Activated CD4-positive, CD25-positive, alpha-beta regulatory T cell treated with anti-CD3 and anti-CD28 coated beads, Interleukin-2, amount 50 U/mL, for 16 hours (primary cell): ENCODE data around the gene FKBP6.
"Not testable (repeated sequence)": the region's sequence is repeated elsewhere in the genome, so short reads cannot be mapped to it uniquely, and the experiment has no call there.

Source experiments
- DNase-seq: peaks from one replicate; pipeline ENCODE4 v3.0.0-alpha.2; 2020; ENCODE audit warnings: low read depth, low spot score

The FKBP6 gene, protein sequence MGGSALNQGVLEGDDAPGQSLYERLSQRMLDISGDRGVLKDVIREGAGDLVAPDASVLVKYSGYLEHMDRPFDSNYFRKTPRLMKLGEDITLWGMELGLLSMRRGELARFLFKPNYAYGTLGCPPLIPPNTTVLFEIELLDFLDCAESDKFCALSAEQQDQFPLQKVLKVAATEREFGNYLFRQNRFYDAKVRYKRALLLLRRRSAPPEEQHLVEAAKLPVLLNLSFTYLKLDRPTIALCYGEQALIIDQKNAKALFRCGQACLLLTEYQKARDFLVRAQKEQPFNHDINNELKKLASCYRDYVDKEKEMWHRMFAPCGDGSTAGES

DNA sequence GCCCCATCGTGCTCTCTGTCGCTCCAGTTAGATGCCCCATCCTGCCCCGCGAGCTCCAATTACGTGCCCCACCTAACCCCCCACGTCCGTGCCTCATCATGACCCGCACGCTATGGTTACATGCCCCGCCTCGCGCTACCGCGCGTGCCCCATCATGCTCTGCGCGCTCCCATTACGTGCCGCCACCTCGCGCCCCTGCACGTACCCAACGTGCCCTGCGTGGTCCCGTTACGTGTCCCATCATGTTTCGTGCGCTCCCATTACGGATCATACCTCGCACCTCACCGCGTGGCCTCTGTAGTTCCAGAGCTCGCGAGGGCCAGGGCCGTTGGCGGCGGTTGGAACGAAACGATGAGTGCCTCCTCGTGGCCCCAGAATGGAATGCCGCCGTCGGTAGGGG is at the start of gene FKBP6, which contains the start of gene TRIM50:
Gene FKBP6, plus strand, starts transcription at position 240 of the 400 bp plus-strand sequence. CDS start 268 bp downstream, outside the sequence.
Gene TRIM50, minus strand, starts transcription at position 161 of the 400 bp plus-strand sequence. CDS start 3,295 bp downstream, outside the sequence.
- DNase-seq = not testable (repeated sequence)

- not testable (repeated sequence) for DNase-seq
Measured at GRCh38 chr7:73297235-73297634, 30.7 kb upstream of the FKBP6 start.

DNA sequence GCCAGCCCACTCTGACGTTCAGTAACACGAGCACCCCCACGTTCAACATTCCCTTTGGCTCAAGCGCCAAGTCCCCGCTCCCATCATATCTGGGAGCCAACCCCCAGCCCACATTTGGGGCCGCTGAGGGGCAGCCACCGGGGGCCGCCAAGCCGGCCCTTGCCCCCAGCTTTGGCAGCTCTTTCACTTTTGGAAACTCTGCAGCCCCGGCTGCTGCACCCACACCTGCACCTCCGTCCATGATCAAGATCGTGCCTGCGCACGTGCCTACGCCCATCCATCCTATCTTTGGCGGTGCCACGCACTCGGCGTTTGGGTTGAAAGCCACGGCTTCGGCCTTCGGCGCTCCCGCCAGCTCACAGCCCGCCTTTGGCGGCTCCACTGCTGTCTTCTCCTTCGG is 30.3 kb upstream of the FKBP6 start:
- DNase-seq = not testable (repeated sequence)

DNA sequence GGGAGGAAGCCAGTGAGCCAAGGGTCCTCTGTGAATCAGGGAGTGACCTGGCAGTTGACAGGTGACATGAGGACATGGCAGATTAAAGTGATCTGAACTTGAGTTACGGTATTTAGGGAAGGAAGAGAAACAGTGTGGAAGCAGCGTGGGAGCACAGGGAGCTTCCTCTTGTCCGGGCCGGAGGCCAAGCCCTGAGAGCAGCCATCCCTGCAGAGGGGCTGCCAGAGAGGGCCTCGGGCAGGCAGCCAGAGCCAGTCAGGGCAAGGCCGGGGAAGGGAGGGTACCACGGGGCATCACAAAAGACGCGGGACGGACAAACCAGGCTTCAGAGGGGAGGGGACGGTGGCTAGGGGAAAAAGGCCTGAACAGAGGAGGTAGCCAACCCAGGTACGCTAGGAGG is 28.1 kb upstream of the FKBP6 start:
- DNase-seq = not testable (repeated sequence)

GRCh38 chr7:73301108-73301507 is 26.9 kb upstream of the FKBP6 start:
- not testable (repeated sequence) for DNase-seq

GRCh38 chr7:73302846-73303245 is 25.1 kb upstream of the FKBP6 start:
- not testable (repeated sequence) for DNase-seq

GRCh38 chr7:73303546-73303945 is 24.4 kb upstream of the FKBP6 start:
- DNase-seq = no peak

DNA sequence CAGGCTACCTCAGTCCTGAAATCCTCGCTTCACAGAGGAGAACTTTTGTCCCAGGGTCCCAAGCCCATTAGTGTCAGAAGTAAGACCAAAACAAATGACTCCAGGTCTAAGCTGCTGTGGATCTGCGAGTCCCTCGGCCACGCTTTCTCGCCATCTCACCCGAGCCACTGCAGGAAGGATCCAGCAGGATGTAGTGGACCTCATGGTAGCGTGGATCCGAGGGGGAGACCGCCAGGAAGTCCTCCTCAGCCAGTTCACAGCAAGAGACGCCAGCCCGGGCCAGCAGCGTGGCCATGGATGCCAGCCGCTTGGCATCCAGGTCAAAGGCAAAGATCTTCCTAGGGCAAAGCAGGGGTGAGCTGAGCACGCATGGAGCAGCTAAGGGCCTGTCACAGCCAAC is 23.9 kb upstream of the FKBP6 start:
- no peak for DNase-seq

DNA sequence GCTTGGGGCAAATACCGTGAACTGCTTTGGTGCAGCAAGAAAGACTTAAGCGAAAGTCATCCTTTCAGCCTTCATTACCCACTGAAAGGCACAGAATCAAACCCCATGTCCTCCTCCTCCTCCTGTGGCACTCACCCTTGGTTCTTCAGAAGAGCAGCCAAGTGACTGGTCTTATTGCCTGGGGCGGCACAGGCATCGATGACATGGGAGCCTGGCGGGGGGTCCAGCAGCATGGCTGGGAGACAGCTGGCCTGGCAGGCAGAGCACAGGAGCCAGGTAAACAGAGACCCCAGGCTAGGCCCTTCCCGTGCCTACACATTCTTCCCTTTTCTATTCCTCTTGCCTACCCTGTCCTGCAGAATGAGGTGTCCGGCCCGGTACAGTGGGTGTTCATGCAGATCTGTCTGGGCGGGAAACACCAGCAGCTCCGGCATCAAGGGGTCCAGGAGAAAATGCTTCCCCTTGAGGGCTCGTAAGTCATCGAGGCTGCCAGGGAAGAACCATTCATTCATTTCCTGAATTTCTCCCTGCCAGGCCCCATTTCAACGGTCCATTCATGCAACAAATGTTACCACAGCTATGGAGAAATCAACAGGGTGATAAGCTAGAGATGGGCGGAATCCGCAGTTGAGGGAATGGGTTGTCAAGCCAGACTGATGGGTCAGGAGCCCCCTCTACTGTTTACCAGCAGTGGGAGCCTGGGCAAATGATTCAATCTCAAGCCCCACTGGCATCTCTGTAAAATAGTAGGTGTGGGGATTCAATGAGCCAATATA is 23.2 kb upstream of the FKBP6 start:
- DNase-seq = not testable (repeated sequence)

DNA sequence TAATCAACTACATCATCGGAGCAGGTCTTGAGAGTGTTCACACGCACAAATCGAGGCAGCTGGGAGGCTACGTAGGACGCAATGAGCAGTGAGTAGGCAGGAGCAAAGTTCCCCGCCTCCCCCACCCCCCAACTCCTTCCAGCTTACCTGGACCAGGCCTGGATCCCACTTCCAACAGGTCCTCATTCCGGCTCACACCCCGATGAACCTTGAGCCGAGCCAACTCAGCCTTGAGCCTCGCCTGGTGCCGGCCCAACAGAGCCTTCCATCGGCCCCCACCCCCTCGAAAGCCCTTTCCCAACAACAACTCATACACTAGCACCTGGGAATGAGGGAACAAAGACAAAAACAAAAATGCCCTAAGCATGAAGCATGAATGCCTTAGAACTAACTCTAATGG is 20.5 kb upstream of the FKBP6 start:
- no peak for DNase-seq

DNA sequence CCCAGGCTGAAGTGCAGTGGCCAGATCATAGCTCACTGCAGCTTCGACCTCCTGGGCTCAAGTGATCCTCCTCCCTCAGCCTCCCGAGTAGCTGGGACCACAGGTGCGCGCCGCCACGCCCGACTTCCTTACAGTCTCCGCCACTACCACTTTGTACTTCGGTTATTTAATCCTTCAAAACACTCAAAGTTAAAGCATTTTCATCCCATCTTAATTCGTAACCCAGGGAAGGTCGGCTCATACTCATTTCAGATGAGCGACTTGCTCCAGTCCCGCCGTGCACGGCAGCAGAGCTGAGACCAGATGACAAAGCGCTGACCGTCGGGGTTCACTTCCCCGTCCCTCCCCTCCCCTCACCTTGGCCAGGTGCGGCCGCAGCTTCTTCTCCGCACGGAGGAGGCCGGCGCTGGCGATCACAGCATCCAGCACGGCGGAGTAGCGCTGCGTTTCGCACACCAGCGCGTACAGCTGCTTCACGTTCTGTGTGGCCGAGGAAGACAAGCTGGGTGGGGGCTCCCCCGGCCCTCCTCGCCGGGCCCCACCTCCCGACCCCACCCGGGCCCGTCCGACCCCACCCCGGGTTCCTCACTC is 19.8 kb upstream of the FKBP6 start:
- DNase-seq = no peak

GRCh38 chr7:73308665-73309214 is 19.2 kb upstream of the FKBP6 start, which contains the start of gene NSUN5:
Gene NSUN5, minus strand, starts transcription at chr7:73308826. Its CDS starts 36 bp downstream, at chr7:73308790.
- DNase-seq = peak; percentile 76

DNA sequence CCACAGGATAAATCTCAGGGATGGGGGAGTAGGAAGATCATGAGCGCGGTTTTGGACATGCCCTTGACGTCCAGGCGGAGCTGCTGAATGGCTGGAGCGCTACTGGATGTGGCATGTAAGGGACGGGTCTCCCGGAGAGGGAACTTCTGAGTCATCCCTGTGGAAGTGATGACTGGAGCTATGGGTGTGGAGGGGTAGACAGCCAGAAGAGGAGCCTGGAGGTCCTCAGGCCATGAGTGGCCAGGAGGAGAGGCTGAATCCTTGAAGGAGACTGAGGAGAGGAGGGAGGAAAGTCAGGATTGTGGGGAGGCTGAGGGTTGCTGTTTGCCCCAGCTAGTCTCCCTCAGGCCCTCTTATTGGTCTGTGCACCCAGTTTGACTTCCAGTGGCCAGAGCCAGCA is 16.5 kb upstream of the FKBP6 start:
- not testable (repeated sequence) for DNase-seq

DNA sequence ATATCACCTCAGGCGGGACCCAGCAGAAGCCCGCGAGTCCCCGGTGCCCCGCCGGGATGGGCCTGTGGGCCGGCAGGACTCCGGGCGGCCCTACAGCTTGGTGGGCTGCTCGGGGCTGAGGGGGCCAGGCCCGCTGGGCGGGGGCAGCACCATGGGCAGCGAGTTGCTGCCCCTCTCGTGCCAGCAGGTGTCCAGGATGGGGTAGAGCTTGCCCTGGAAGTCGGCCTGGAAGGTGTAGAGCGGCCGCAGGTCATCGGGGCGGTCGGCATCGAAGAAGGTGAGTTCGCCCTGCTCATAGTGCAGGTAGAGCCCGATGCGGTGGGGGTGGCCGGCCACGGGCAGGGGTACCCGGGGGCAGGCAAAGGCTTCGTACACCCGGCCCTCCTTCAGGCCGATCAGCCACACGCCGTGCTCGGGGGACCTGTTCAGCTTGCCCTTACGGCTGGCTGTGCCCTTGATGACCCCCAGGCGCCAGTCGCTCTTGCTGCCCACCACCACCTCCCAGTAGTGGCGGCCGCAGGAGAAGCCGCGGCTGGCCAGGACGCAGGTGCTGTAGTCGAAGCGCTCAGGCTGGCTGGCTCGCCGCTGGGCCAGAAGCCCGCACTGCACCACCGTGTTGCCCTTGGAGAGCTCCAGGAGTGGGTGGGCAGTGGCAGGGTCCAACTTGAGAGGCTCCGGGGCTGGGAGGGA is 15.0 kb upstream of the FKBP6 start:
- no peak for DNase-seq

- no peak for DNase-seq
Measured at GRCh38 chr7:73313521-73313906, 14.4 kb upstream of the FKBP6 start.

DNA sequence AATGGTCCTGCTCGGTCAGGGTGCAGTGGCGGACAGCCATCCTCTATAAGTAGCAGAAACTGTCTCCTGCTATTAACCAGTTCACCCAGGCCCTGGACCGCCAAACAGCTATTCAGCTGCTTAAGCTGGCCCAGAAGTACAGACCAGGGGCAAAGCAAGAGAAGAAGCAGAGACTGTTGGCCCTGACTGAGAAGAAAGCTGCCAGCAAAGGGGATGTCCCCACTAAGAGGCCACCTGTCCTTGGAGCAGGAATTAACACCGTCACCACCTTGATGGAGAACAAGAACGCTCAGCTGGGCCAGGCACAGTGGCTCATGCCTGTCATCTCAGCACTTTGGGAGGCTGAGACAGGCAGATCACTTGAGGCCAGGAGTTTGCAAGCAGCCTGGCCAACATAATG is 13.7 kb upstream of the FKBP6 start:
- no peak for DNase-seq

DNA sequence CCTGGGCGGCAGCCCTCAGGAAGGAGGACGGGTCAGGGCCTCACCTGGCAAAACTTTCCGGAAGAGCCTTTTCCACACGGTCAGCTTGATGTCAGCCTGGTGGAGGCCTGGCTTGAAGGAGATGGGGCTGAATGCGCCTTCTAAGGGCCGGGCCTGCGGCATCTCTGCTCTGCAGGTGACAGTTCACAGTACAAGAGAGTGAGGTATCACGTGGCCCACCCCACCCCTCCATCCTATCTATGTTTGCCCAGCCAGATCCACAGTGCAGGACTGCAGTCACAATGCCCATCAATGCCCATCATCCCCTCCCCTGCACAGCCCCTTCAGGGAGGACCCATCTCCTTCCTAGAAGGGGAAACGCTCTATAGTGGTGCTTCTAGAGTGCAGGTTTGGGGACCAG is 11.4 kb upstream of the FKBP6 start:
- DNase-seq = no peak

- not testable (repeated sequence) for DNase-seq
Measured at GRCh38 chr7:73318656-73319204, 9.2 kb upstream of the FKBP6 start.

GRCh38 chr7:73319541-73319940 is 8.4 kb upstream of the FKBP6 start:
- DNase-seq = not testable (repeated sequence)

DNA sequence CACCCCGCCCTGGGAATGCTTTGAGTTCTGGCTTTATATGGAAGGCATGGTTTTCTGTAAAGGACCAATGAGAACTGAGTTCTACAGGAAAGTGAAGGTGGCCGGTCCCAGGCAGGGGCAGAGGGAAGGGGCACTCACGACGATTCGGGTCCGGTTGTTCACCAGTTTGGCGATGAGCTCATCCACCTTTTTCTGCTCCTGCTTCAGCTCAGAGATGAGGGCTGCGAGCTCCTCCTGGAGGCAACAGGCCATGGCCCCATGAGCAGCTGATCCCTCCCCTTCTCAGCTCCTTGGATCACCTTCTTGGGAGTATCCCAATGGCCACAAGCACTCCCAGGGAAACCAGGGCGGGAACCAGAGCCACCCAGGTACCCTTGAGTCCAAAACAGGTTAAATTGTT is 8.0 kb upstream of the FKBP6 start:
- not testable (repeated sequence) for DNase-seq
